Calu3 (cell line): ENCODE results near the gene FUT7. TPM values are rescaled to one million over a fixed set of nuclear protein-coding genes. Genes with fewer than 3 reads are reported as not detected.

Source experiments
- BruUV-seq: library from RNA; stranded (reverse); fragments of 400-500 nt; replicated peaks from 2 replicates; lab custom pipeline; 2021; lab: Mats Ljungman, UMichigan
- CTCF ChIA-PET: fragments of 300-600 bp; sonication (Branson Sonifier 250); formaldehyde crosslinking; loops from one replicate; lab custom pipeline; 2022; ENCODE audit warnings: antibody characterized with exemption; lab: Charles Lee
- DNase-seq: peaks from one replicate; pipeline ENCODE4 v3.0.0; 2022
- H3K27ac Mint-ChIP-seq: one replicate; pipeline ENCODE4 v1.8.0; 2022; ENCODE audit warnings: mixed read lengths; ENCODE audit not compliant: unreplicated experiment
- H3K27me3 Mint-ChIP-seq: one replicate; pipeline ENCODE4 v1.8.0; 2022; ENCODE audit warnings: mixed read lengths; ENCODE audit not compliant: unreplicated experiment
- H3K36me3 Mint-ChIP-seq: one replicate; pipeline ENCODE4 v1.8.0; 2022; ENCODE audit warnings: mild to moderate bottlenecking, moderate library complexity, mixed read lengths; ENCODE audit not compliant: insufficient read depth, unreplicated experiment
- H3K4me1 Mint-ChIP-seq: one replicate; pipeline ENCODE4 v1.8.0; 2022; ENCODE audit warnings: mild to moderate bottlenecking, low read depth, mixed read lengths; ENCODE audit not compliant: unreplicated experiment
- H3K4me3 Mint-ChIP-seq: one replicate; pipeline ENCODE4 v1.8.0; 2022; ENCODE audit warnings: mild to moderate bottlenecking, low read depth, moderate library complexity, mixed read lengths; ENCODE audit not compliant: unreplicated experiment
- H3K9me3 Mint-ChIP-seq: one replicate; pipeline ENCODE4 v1.8.0; 2022; ENCODE audit warnings: low read depth, mixed read lengths; ENCODE audit not compliant: unreplicated experiment
- intact Hi-C: fragments of 100-400 bp; cut with micrococcal nuclease; formaldehyde crosslinking; loops from one replicate; pipeline ENCODE4 v1.10.0; 2022; ENCODE audit not compliant: unreplicated experiment
- total RNA-seq: library from RNA; stranded (reverse); gene quantifications from 2 replicates; pipeline ENCODE4 v1.2.3, GENCODE V29; 2022
- TF ChIP-seq, protein P1 (sequence below): fragments of 200-600 bp; IDR thresholded peaks from one replicate; pipeline ENCODE4 v1.8.0; 2022; ENCODE audit warnings: antibody characterized with exemption; ENCODE audit not compliant: unreplicated experiment

Gene FUT7
- total RNA-seq, 1 experiment from 2014 or later = not detected

DNA sequence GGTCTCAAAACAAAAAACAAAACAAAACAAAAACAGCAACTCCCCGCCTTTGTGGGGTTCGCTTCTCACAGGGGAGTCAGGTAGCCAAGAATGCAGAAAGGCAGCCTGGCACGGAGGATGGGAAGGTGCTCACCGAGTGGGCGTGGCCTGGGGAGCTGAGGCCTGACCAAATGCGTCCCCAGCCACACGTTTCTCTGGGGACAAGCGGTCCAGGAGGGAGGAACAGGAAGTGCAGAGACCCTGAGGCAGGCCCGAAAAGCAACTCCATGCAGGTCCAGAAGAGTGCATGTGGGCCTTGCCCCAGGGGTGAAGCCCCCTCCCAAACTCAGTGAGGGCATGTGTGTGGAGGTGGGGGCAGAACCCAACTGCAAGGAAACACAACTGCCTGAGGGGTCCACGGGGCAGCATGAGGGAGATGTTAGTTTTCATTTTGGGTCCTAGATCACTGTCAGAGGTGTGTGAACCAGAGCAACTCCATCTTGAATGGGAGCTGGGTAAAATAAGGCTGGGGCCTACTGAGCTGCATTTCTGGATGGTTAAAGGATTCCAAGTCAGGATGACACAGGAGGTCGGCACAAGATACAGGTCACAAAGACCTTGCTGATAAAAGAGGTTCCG lies 42.9 kb upstream of the FUT7 start:
- peaks cover 14% of the 10 kb centered on the region for H3K36me3 Mint-ChIP-seq
- H3K27ac Mint-ChIP-seq = no peak overlapping the region
- no peak overlapping the region for H3K4me3 Mint-ChIP-seq
- H3K9me3 Mint-ChIP-seq = no peaks in the 10 kb centered on the region
- DNase-seq = no peak
- intact Hi-C loops = no loop called here
- no peaks in the 10 kb centered on the region for H3K27me3 Mint-ChIP-seq
- H3K4me1 Mint-ChIP-seq = peaks cover 9% of the 10 kb centered on the region
- CTCF ChIA-PET = interaction anchor here (1.5 kb wide), 1 partner anchor 8 kb away, joined by 3 read pairs; no protein-coding TSS in a partner anchor
- TF ChIP-seq, protein P1, sequence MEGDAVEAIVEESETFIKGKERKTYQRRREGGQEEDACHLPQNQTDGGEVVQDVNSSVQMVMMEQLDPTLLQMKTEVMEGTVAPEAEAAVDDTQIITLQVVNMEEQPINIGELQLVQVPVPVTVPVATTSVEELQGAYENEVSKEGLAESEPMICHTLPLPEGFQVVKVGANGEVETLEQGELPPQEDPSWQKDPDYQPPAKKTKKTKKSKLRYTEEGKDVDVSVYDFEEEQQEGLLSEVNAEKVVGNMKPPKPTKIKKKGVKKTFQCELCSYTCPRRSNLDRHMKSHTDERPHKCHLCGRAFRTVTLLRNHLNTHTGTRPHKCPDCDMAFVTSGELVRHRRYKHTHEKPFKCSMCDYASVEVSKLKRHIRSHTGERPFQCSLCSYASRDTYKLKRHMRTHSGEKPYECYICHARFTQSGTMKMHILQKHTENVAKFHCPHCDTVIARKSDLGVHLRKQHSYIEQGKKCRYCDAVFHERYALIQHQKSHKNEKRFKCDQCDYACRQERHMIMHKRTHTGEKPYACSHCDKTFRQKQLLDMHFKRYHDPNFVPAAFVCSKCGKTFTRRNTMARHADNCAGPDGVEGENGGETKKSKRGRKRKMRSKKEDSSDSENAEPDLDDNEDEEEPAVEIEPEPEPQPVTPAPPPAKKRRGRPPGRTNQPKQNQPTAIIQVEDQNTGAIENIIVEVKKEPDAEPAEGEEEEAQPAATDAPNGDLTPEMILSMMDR = no peak
- no TSS peak for BruUV-seq

DNA sequence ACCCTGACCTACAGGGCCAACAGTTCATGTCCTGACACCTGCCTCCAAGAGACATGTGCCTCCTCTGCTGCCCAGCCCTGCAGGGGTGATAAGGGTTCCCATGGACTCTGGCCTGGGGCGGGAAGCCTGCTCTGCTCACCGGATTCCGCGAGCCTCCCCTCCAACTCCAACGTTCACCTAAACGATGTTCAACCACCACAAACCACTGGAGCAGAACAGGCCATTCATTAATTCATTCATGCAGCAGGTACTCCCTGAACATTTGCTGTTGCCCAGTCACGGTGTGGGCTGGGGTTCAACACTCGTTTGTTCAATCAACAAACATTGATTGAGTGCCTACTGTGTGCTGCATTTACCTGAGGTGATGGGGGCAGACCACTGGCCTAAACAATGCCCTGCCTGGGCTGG lies 42.1 kb upstream of the FUT7 start:
- H3K36me3 Mint-ChIP-seq = peaks cover 22% of the 10 kb centered on the region
- H3K4me1 Mint-ChIP-seq = peaks cover 9% of the 10 kb centered on the region
- intact Hi-C loops = no loop called here
- no peaks in the 10 kb centered on the region for H3K9me3 Mint-ChIP-seq
- TF ChIP-seq, protein P1 = no peak
- BruUV-seq = no TSS peak
- DNase-seq = no peak
- H3K4me3 Mint-ChIP-seq = no peak overlapping the region
- no peak overlapping the region for H3K27ac Mint-ChIP-seq
- no peaks in the 10 kb centered on the region for H3K27me3 Mint-ChIP-seq
- CTCF ChIA-PET = interaction anchor here (1.5 kb wide), 1 partner anchor 9 kb away, joined by 3 read pairs; no protein-coding TSS in a partner anchor

DNA sequence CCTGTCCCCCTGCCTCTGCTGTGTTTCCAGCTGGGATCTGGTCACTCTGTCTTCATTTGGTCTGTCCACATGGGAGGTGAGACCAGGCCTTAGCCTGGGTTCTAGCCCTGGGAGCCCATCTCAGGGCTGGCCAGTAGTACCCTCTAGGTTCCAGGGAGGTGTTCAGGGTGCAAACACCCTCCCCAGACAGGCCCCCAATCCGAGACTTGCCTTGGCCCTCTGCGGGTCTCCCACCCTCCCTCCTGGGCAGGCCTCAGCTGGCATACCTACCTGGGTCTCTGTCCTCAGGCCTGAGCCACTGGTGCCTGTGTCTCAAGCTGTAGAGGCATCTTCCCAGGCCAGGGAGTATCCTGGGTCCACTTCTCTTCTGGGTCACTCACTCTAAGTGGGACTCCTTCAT lies 39.4 kb upstream of the FUT7 start:
- H3K27ac Mint-ChIP-seq = peak overlapping the region; percentile 44
- H3K9me3 Mint-ChIP-seq = no peaks in the 10 kb centered on the region
- H3K4me1 Mint-ChIP-seq = peaks cover 16% of the 10 kb centered on the region
- CTCF ChIA-PET = interaction anchor here (2.0 kb wide), 1 partner anchor 15 kb away, joined by 10 read pairs; the partner anchor contains the start of gene MAN1B1
- no peak for DNase-seq
- TF ChIP-seq, protein P1 = no peak
- H3K27me3 Mint-ChIP-seq = no peaks in the 10 kb centered on the region
- intact Hi-C loops = no loop called here
- peak overlapping the region; percentile 70 for H3K4me3 Mint-ChIP-seq
- H3K36me3 Mint-ChIP-seq = peaks cover 25% of the 10 kb centered on the region
- BruUV-seq = no TSS peak

DNA sequence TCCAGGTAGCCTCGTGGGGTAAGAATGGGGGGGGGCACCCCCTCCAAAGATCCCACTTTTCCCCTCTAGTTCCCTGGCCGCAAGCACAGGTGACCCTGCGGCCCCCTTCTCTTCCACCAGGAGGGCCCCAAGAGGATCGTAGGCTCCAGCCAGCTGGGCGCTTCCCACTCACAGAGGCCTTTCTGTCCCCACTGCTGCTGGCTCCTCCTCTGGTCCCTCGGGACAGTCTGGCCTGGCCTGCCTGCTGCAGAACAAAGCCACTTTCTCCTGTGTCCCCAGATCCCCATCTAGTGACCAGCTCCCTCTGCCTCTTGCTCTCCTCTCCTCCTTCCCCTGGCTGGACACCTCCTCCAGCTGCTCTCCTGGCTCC lies 39.0 kb upstream of the FUT7 start:
- CTCF ChIA-PET = interaction anchor here (2.0 kb wide), 1 partner anchor 16 kb away, joined by 10 read pairs; the partner anchor contains the start of gene MAN1B1
- H3K27ac Mint-ChIP-seq = peak overlapping the region; percentile 44
- BruUV-seq = no TSS peak
- DNase-seq = no peak
- H3K27me3 Mint-ChIP-seq = no peaks in the 10 kb centered on the region
- H3K4me1 Mint-ChIP-seq = peaks cover 16% of the 10 kb centered on the region
- TF ChIP-seq, protein P1 = no peak
- H3K4me3 Mint-ChIP-seq = peak overlapping the region; percentile 70
- intact Hi-C loops = no loop called here
- no peaks in the 10 kb centered on the region for H3K9me3 Mint-ChIP-seq
- peaks cover 25% of the 10 kb centered on the region for H3K36me3 Mint-ChIP-seq
